Activated naive CD4-positive, alpha-beta T cell treated with anti-CD3 and anti-CD28 coated beads, Interleukin-2, amount 50 U/mL, for 24 hours (primary cell): Measurements from ENCODE around the gene UNC13C.
"Not testable (repeated sequence)": the region's sequence is repeated elsewhere in the genome, so short reads cannot be mapped to it uniquely, and the experiment has no call there.

ENCODE experiments used
- H3K27ac Mint-ChIP-seq: one replicate; pipeline ENCODE4 v1.8.0; 2021; ENCODE audit warnings: mild to moderate bottlenecking, mixed read lengths
- H3K27me3 Mint-ChIP-seq: one replicate; pipeline ENCODE4 v1.8.0; 2021; ENCODE audit warnings: mixed read lengths
- H3K36me3 Mint-ChIP-seq: one replicate; pipeline ENCODE4 v1.8.0; 2021; ENCODE audit warnings: mixed read lengths
- H3K4me1 Mint-ChIP-seq: one replicate; pipeline ENCODE4 v1.8.0; 2021; ENCODE audit warnings: mixed read lengths
- H3K4me3 Mint-ChIP-seq: one replicate; pipeline ENCODE4 v1.8.0; 2021; ENCODE audit warnings: mild to moderate bottlenecking, mixed read lengths
- H3K9me3 Mint-ChIP-seq: one replicate; pipeline ENCODE4 v1.8.0; 2021; ENCODE audit warnings: mixed read lengths

The UNC13C gene

DNA sequence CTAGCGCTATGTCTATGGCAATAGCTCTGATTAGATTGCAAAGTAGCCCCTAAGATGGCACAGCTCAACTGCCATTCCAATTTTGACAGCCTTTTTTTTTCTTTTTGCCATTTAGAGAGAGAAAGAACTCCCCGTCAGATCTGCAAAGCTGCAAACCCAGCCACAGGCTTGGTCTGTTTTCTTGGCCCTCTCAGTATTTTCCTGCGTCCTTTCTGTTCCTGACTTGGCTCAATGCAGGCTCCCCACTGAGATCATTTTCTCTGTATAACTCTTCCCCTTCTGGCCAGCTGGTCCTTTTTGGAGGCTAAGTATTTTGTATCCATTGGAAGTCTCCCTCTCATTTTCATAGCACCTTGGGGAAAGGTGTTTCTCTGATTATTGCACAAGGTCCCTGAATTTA is 386.7 kb downstream of the UNC13C start:
- Mint-ChIP-seq H3K27me3 (peaks cover 4% of the 10 kb centered on the region), H3K4me1 (no peaks in the 10 kb centered on the region), H3K4me3 (no peak overlapping the region), H3K9me3 (peaks cover 15% of the 10 kb centered on the region), H3K27ac (no peak overlapping the region), H3K36me3 (peaks cover 2% of the 10 kb centered on the region)

GRCh38 chr15:54373332-54373731 is 395.1 kb downstream of the UNC13C start:
- no peak overlapping the region for H3K4me3 Mint-ChIP-seq
- H3K9me3 Mint-ChIP-seq: no peaks in the 10 kb centered on the region
- no peaks in the 10 kb centered on the region for H3K36me3 Mint-ChIP-seq
- H3K4me1 Mint-ChIP-seq: no peaks in the 10 kb centered on the region
- H3K27ac Mint-ChIP-seq: no peak overlapping the region
- no peaks in the 10 kb centered on the region for H3K27me3 Mint-ChIP-seq

DNA sequence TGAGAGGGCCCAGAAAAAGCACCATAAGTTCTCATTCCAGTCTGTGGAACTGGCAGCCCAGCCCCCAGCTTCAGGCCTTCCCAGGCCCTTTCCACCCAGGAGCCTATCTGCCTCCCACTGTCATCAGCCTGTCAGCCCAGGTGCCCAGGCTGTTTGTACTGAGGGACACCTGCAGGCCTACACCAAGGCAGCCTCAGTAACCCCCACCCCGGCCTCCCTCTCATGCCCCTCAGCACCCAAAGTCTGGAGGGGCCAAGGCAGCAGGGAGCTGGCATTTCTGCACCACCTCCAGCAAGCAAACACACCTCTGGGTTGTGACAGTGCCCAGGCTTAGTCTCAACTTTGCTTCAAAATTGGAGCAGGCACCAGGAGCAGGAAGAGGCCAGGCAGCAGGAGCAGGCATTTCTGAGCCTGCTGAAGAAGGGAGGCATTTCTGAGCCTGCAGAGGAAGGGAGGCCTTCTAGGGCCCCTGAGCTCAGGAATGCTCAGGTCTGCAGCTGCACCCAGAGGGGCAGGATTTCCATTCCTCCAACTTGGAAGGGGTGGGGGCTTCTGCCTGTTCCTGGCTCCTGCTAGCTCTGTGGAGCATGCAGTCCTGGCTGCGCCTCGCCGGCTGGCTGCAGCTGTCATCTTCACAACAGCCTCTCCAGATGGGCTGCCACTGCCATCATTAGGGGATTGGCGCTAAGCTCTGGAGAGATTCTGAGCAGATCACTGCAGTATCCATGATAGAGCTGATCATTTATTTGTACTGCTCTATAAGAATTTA is 396.1 kb downstream of the UNC13C start:
- no peak overlapping the region for H3K4me3 Mint-ChIP-seq
- H3K27ac Mint-ChIP-seq: no peak overlapping the region
- H3K27me3 Mint-ChIP-seq: no peaks in the 10 kb centered on the region
- no peaks in the 10 kb centered on the region for H3K9me3 Mint-ChIP-seq
- no peaks in the 10 kb centered on the region for H3K36me3 Mint-ChIP-seq
- H3K4me1 Mint-ChIP-seq: no peaks in the 10 kb centered on the region

DNA sequence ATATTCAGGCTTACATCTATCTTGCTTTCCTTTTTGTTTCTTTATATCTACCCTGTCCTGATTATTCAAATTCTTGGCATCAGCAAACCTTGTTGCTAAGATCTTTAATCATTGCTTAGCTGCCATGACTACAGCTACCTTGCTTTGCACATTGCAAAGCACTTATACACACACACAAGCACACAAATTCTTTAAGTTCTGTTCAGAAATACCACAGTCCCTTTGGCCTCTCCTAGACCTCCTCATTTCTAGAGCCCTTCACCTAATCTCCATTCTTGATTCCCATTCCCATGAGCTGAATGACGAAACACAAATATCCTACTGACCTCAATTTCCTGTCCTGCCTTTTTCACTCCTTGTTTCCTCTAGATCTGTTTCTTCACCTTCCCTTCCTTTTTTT is 409.6 kb downstream of the UNC13C start:
- H3K27me3 Mint-ChIP-seq: peaks cover 2% of the 10 kb centered on the region
- H3K4me1 Mint-ChIP-seq: no peaks in the 10 kb centered on the region
- H3K27ac Mint-ChIP-seq: no peak overlapping the region
- no peaks in the 10 kb centered on the region for H3K36me3 Mint-ChIP-seq
- H3K9me3 Mint-ChIP-seq: no peaks in the 10 kb centered on the region
- no peak overlapping the region for H3K4me3 Mint-ChIP-seq

DNA sequence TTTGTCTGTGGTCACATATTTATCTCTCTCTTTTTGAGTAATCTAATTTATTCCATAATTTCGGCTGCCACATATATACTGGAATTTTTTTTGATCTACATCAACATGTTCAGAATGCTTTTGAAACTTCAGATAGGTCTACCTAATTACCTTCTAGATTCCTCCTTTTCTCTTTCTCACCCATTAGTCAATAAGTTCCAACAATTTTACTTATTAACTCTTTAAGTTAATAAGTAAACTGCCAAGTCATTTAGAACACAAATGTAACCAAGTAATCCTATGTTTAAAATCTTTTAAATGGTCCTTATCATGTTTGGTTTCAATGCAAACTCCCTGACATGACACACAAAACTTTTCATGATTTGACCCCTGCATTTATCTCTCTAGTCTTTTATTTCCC is 410.5 kb downstream of the UNC13C start:
- Mint-ChIP-seq H3K4me3 (no peak overlapping the region), H3K36me3 (no peaks in the 10 kb centered on the region), H3K9me3 (no peaks in the 10 kb centered on the region), H3K4me1 (no peaks in the 10 kb centered on the region), H3K27ac (no peak overlapping the region), H3K27me3 (peaks cover under 1% of the 10 kb centered on the region)

DNA sequence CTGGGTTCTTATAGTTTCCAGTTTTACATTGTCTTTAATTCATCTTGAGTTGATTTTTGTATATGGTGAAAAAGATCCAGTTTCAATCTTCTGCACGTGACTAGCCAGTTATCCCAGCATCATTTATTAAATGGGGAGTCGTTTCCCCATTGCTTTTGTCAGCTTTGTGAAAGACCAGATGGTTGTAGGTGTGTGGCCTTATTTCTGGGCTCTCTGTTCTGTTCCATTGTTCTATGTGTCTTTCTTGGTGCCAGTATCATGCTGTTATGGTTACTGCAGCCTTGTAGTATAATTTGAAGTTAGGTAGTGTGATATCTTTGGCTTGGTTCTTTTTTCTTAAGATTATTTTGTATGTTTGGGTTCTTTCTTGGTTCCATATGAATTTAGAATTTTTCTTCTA is 432.2 kb downstream of the UNC13C start:
- Mint-ChIP-seq H3K36me3 (no peaks in the 10 kb centered on the region), H3K27me3 (no peaks in the 10 kb centered on the region), H3K9me3 (no peaks in the 10 kb centered on the region), H3K4me3 (no peak overlapping the region), H3K27ac (no peak overlapping the region), H3K4me1 (no peaks in the 10 kb centered on the region)

DNA sequence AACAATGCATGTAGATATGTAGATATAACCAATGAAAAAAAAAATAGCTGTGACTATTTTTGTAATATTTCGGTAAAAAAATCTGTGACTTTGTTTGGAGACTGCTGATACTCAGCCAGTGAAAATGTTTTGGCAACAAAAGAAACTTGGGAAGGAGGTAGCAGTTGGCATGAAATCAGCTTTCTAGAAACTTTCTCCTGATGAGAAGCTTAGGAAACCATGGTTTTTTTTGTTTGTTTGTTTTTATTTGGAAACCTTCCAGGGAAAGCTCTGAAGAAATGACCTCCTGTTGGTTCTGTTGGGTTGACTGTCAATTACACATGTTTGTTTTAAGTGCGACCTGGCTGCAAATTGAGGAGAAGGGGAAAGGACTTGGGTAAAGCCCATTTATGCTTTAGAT is 445.9 kb downstream of the UNC13C start:
- Mint-ChIP-seq H3K27ac (no peak overlapping the region), H3K27me3 (no peaks in the 10 kb centered on the region), H3K9me3 (no peaks in the 10 kb centered on the region), H3K36me3 (no peaks in the 10 kb centered on the region), H3K4me3 (no peak overlapping the region), H3K4me1 (no peaks in the 10 kb centered on the region)

DNA sequence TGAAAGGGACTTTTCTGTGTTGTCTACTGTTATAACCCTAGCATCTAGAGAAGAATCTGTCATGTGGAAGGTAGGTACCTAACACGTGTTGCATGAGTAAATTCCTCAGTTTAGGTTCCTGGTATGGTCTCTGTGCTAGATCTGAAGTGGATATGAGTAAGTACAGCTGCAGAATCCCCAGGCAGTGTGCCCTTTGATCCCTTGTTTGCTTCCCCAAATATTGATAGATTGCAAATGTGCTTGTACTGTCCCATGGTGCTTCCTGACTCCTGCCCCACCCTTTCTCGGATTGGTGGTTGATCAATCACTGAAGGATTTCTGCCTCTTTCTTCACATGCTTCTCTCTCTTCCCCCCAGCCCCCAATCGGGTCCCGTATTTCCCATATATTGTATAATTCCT is 450.4 kb downstream of the UNC13C start:
- Mint-ChIP-seq H3K27ac (no peak overlapping the region), H3K27me3 (no peaks in the 10 kb centered on the region), H3K36me3 (no peaks in the 10 kb centered on the region), H3K4me1 (no peaks in the 10 kb centered on the region), H3K9me3 (peaks cover 7% of the 10 kb centered on the region), H3K4me3 (no peak overlapping the region)

DNA sequence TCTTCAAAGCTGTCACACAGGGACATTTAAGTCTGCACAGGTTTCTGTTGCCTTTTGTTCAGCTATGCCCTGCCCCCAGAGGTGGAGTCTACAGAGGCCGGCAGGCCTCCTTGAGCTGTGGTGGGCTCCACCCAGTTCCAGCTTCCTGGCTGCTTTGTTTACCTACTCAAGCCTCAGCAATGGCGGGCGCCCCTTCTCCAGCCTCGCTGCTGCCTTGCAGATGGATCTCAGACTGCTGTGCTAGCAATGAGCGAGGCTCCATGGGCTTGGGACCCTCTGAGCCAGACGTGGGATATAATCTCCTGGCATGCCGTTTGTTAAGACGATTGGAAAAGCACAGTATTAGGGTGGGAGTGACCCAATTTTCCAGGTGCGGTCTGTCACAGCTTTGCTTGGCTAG is 472.0 kb downstream of the UNC13C start:
- H3K27ac Mint-ChIP-seq, H3K4me1 Mint-ChIP-seq, H3K36me3 Mint-ChIP-seq, H3K27me3 Mint-ChIP-seq, H3K4me3 Mint-ChIP-seq: not testable (repeated sequence)
- H3K9me3 Mint-ChIP-seq: peaks cover 22% of the 10 kb centered on the region

GRCh38 chr15:54456413-54456812 is 478.2 kb downstream of the UNC13C start:
- Mint-ChIP-seq H3K9me3 (peaks cover 45% of the 10 kb centered on the region), H3K27ac (no peak overlapping the region), H3K4me1 (no peaks in the 10 kb centered on the region), H3K36me3 (no peaks in the 10 kb centered on the region), H3K27me3 (peaks cover 1% of the 10 kb centered on the region), H3K4me3 (no peak overlapping the region)

DNA sequence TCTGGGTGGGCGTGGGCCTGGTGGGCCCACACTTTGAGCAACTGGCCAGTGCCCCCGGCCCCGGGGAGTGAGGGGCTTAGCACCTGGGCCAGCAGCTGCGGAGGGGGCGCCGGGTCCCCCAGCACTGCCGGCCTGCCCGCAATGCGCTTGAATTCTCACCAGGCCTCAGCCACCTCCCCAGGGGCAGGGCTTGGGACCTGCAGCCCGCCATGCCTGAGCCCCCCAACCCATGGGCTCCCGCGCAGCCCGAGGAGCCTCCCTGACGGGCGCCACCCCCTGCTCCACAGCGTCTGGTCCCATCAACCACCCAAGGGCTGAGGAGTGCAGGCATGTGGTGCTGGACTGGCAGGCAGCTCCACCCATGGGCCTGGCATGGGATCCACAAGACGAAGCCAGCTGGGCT is 484.3 kb downstream of the UNC13C start:
- no peaks in the 10 kb centered on the region for H3K36me3 Mint-ChIP-seq
- H3K27ac Mint-ChIP-seq: no peak overlapping the region
- H3K4me1 Mint-ChIP-seq: no peaks in the 10 kb centered on the region
- peaks cover 3% of the 10 kb centered on the region for H3K27me3 Mint-ChIP-seq
- H3K9me3 Mint-ChIP-seq: peaks cover 30% of the 10 kb centered on the region
- H3K4me3 Mint-ChIP-seq: no peak overlapping the region

GRCh38 chr15:54481819-54482218 is 503.6 kb downstream of the UNC13C start:
- H3K27me3 Mint-ChIP-seq: peaks cover 4% of the 10 kb centered on the region
- H3K4me3 Mint-ChIP-seq: no peak overlapping the region
- H3K9me3 Mint-ChIP-seq: peaks cover 3% of the 10 kb centered on the region
- H3K27ac Mint-ChIP-seq: no peak overlapping the region
- H3K4me1 Mint-ChIP-seq: no peaks in the 10 kb centered on the region
- no peaks in the 10 kb centered on the region for H3K36me3 Mint-ChIP-seq

DNA sequence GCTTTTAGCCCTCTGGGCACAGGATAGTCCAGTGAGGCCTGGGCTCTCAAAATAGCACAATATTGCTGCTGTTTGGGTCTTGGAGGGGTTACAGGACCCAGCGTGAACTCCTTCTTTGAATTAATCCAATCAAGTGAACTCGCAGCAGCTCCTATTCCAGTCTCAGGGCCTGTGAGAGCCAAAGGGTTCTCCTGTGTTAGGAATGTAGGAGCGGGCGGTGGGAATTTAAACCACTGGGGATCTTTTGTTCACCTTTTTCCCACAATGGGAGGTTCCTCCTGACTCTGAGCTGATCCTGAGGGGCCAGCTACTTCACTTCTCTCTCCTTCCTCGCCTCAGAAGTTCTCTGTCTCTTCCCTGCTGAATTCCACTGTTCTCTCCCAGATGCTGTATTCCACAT is 504.0 kb downstream of the UNC13C start:
- Mint-ChIP-seq H3K27ac (no peak overlapping the region), H3K27me3 (peaks cover 5% of the 10 kb centered on the region), H3K36me3 (no peaks in the 10 kb centered on the region), H3K9me3 (peaks cover 4% of the 10 kb centered on the region), H3K4me3 (no peak overlapping the region), H3K4me1 (no peaks in the 10 kb centered on the region)

DNA sequence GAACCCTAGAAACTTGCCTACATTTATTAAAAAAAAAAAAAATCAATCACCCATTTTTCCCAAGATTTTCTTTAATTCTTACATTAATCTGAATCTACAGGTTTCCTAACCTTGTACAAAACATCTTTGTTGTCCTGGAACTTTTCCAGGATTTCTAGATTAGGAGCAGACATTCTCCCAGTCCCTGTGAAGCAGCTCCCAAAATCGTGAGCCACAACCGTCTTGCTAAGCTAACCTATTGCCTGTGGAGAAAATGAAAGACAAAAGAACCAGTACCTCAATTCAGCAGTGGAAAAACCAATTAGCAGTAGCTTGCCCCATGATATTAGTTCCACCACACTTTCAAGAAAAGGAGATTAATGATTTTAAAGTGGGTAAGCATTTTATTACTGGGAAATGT is 522.1 kb downstream of the UNC13C start:
- Mint-ChIP-seq H3K27me3 (no peaks in the 10 kb centered on the region), H3K27ac (no peak overlapping the region), H3K4me3 (no peak overlapping the region), H3K36me3 (no peaks in the 10 kb centered on the region), H3K9me3 (no peaks in the 10 kb centered on the region), H3K4me1 (no peaks in the 10 kb centered on the region)

DNA sequence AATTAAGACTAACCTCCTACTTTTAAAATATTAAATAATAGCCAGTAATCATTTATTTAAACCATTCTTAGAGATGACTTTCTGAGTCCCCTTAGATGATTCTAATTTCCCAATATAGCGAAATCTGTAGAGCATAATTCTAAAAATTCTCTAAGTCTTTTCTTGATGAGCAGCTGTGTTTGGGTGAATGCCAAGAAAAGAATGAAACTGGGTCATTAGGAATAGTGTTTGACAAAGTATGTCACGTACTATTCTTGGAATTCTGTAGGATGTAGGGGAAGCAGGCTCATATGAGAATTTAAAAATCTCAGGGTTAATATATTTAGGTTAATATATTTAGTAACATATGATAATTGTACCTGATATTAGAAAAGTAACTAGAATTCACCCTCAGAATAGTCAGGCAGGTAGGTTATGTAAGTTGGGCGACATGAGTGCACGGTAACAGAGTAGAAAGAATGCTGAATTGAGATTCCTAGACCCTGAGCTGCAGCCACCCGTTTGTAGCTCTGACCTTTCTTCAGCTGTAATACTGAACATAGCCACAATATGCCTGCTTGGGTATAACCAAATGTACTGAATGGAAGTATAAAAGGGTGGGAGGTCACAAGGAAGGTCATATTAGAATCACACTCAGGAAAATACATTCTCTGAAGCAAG is 524.3 kb downstream of the UNC13C start:
- no peaks in the 10 kb centered on the region for H3K27me3 Mint-ChIP-seq
- H3K27ac Mint-ChIP-seq: no peak overlapping the region
- H3K4me3 Mint-ChIP-seq: no peak overlapping the region
- no peaks in the 10 kb centered on the region for H3K36me3 Mint-ChIP-seq
- H3K9me3 Mint-ChIP-seq: no peaks in the 10 kb centered on the region
- H3K4me1 Mint-ChIP-seq: no peaks in the 10 kb centered on the region

- Mint-ChIP-seq H3K27me3 (no peaks in the 10 kb centered on the region), H3K27ac (no peak overlapping the region), H3K4me3 (no peak overlapping the region), H3K4me1 (no peaks in the 10 kb centered on the region), H3K36me3 (no peaks in the 10 kb centered on the region), H3K9me3 (no peaks in the 10 kb centered on the region)
These were observed 526.5 kb downstream of the UNC13C start for GRCh38 chr15:54504695-54505094.
